ENCODE data around the gene ADPRHL1.

The ADPRHL1 gene

GRCh38 chr13:113406321-113407102 is 46.8 kb downstream of the ADPRHL1 start:
- FAIRE-seq (no peak), DNase-seq (ENCODE audit: insufficient read length, low spot score) (no peak)
- TF ChIP-seq POLR2AphosphoS5 (IDR thresholded peaks at IDR 0.05; ENCODE audit: low read depth, low read length), result no peak
- no peak for TF ChIP-seq SPI1 (IDR thresholded peaks at IDR 0.05; ENCODE audit: low read depth, low read length)
- TF ChIP-seq TAF1 (IDR thresholded peaks at IDR 0.05; ENCODE audit: low read depth, low read length), result no peak
- no peak for TF ChIP-seq POU2F2 (IDR thresholded peaks at IDR 0.05; ENCODE audit: low read depth, low read length)
- TF ChIP-seq PAX5 (IDR thresholded peaks at IDR 0.05; ENCODE audit: insufficient read depth, low read length, severe bottlenecking), result no peak
- no peak for TF ChIP-seq POLR2A (IDR thresholded peaks at IDR 0.05; ENCODE audit: low read depth, low read length)

- no peak for FAIRE-seq
These were observed 47.6 kb downstream of the ADPRHL1 start for GRCh38 chr13:113405481-113406300.

GRCh38 chr13:113404723-113405471 is 48.4 kb downstream of the ADPRHL1 start:
- TF ChIP-seq POLR2A (IDR thresholded peaks at IDR 0.05; ENCODE audit: low read depth, low read length) (no peak), POLR2AphosphoS5 (IDR thresholded peaks at IDR 0.05; ENCODE audit: low read depth, low read length) (no peak), SPI1 (IDR thresholded peaks at IDR 0.05; ENCODE audit: low read depth, low read length) (no peak), TAF1 (IDR thresholded peaks at IDR 0.05; ENCODE audit: low read depth, low read length) (no peak), POU2F2 (IDR thresholded peaks at IDR 0.05; ENCODE audit: low read depth, low read length) (no peak), PAX5 (IDR thresholded peaks at IDR 0.05; ENCODE audit: insufficient read depth, low read length, severe bottlenecking) (no peak)
- FAIRE-seq (no peak), DNase-seq (ENCODE audit: insufficient read length, low spot score) (no peak)

More at GRCh38 chr13:113405481-113406300, 47.6 kb downstream of the ADPRHL1 start:
- TF ChIP-seq SPI1 (IDR thresholded peaks at IDR 0.05; ENCODE audit: low read depth, low read length) (no peak), POLR2A (IDR thresholded peaks at IDR 0.05; ENCODE audit: low read depth, low read length) (no peak), TAF1 (IDR thresholded peaks at IDR 0.05; ENCODE audit: low read depth, low read length) (no peak), POU2F2 (IDR thresholded peaks at IDR 0.05; ENCODE audit: low read depth, low read length) (no peak), POLR2AphosphoS5 (IDR thresholded peaks at IDR 0.05; ENCODE audit: low read depth, low read length) (no peak), PAX5 (IDR thresholded peaks at IDR 0.05; ENCODE audit: insufficient read depth, low read length, severe bottlenecking) (no peak)
- DNase-seq (ENCODE audit: insufficient read length, low spot score), result no peak

GRCh38 chr13:113404366-113404722 is 48.9 kb downstream of the ADPRHL1 start:
- FAIRE-seq, result no peak

GRCh38 chr13:113403255-113404104 is 49.8 kb downstream of the ADPRHL1 start:
- FAIRE-seq, result no peak

More at GRCh38 chr13:113404366-113404722, 48.9 kb downstream of the ADPRHL1 start:
- no peak for TF ChIP-seq PAX5 (IDR thresholded peaks at IDR 0.05; ENCODE audit: insufficient read depth, low read length, severe bottlenecking)
- no peak for TF ChIP-seq POLR2A (IDR thresholded peaks at IDR 0.05; ENCODE audit: low read depth, low read length)
- TF ChIP-seq TAF1 (IDR thresholded peaks at IDR 0.05; ENCODE audit: low read depth, low read length), result no peak
- TF ChIP-seq SPI1 (IDR thresholded peaks at IDR 0.05; ENCODE audit: low read depth, low read length), result no peak
- TF ChIP-seq POU2F2 (IDR thresholded peaks at IDR 0.05; ENCODE audit: low read depth, low read length), result no peak
- no peak for TF ChIP-seq POLR2AphosphoS5 (IDR thresholded peaks at IDR 0.05; ENCODE audit: low read depth, low read length)
- no peak for DNase-seq (ENCODE audit: insufficient read length, low spot score)

GRCh38 chr13:113402471-113403254 is 50.6 kb downstream of the ADPRHL1 start:
- TF ChIP-seq POLR2AphosphoS5 (IDR thresholded peaks at IDR 0.05; ENCODE audit: low read depth, low read length) (no peak), POLR2A (IDR thresholded peaks at IDR 0.05; ENCODE audit: low read depth, low read length) (no peak), SPI1 (IDR thresholded peaks at IDR 0.05; ENCODE audit: low read depth, low read length) (no peak), PAX5 (IDR thresholded peaks at IDR 0.05; ENCODE audit: insufficient read depth, low read length, severe bottlenecking) (no peak), POU2F2 (IDR thresholded peaks at IDR 0.05; ENCODE audit: low read depth, low read length) (no peak), TAF1 (IDR thresholded peaks at IDR 0.05; ENCODE audit: low read depth, low read length) (no peak)
- DNase-seq (ENCODE audit: insufficient read length, low spot score), result no peak
- FAIRE-seq, result no peak

More at GRCh38 chr13:113403255-113404104, 49.8 kb downstream of the ADPRHL1 start:
- DNase-seq (ENCODE audit: insufficient read length, low spot score), result no peak
- TF ChIP-seq POLR2AphosphoS5 (IDR thresholded peaks at IDR 0.05; ENCODE audit: low read depth, low read length) (no peak), TAF1 (IDR thresholded peaks at IDR 0.05; ENCODE audit: low read depth, low read length) (no peak), PAX5 (IDR thresholded peaks at IDR 0.05; ENCODE audit: insufficient read depth, low read length, severe bottlenecking) (no peak), SPI1 (IDR thresholded peaks at IDR 0.05; ENCODE audit: low read depth, low read length) (no peak), POU2F2 (IDR thresholded peaks at IDR 0.05; ENCODE audit: low read depth, low read length) (no peak), POLR2A (IDR thresholded peaks at IDR 0.05; ENCODE audit: low read depth, low read length) (no peak)

- no peak for DNase-seq (ENCODE audit: insufficient read length, low spot score)
- no peak for FAIRE-seq
- TF ChIP-seq POLR2A (IDR thresholded peaks at IDR 0.05; ENCODE audit: low read depth, low read length) (no peak), POU2F2 (IDR thresholded peaks at IDR 0.05; ENCODE audit: low read depth, low read length) (no peak), PAX5 (IDR thresholded peaks at IDR 0.05; ENCODE audit: insufficient read depth, low read length, severe bottlenecking) (no peak), POLR2AphosphoS5 (IDR thresholded peaks at IDR 0.05; ENCODE audit: low read depth, low read length) (no peak), SPI1 (IDR thresholded peaks at IDR 0.05; ENCODE audit: low read depth, low read length) (no peak), TAF1 (IDR thresholded peaks at IDR 0.05; ENCODE audit: low read depth, low read length) (no peak)
These were observed 51.6 kb downstream of the ADPRHL1 start for GRCh38 chr13:113401452-113402415.
